IPS-NIHi7 (cell line): Measurements from ENCODE around the gene HACE1.
A peak's percentile ranks its signal among the peaks of the same experiment; 100 is the strongest.

Source experiments
- DNase-seq: peaks from one replicate; pipeline ENCODE4 v3.0.0; 2012; ENCODE audit warnings: mixed read lengths; ENCODE audit errors: extremely low spot score

Gene HACE1

GRCh38 chr6:104688283-104688969, 171.3 kb downstream of the HACE1 start:
- DNase-seq, result no peak

GRCh38 chr6:104686550-104687175, 173.1 kb downstream of the HACE1 start:
- DNase-seq, result no peak

GRCh38 chr6:104685871-104686549, 173.7 kb downstream of the HACE1 start:
- DNase-seq, result no peak

- no peak for DNase-seq
These were observed 174.8 kb downstream of the HACE1 start for GRCh38 chr6:104684911-104685415.

GRCh38 chr6:104683809-104684208, 175.9 kb downstream of the HACE1 start:
- DNase-seq, result no peak

GRCh38 chr6:104682722-104683643, 176.7 kb downstream of the HACE1 start:
- DNase-seq, result peak; percentile 87

- DNase-seq, result no peak
These were observed 179.2 kb downstream of the HACE1 start for GRCh38 chr6:104680539-104680938.

GRCh38 chr6:104679971-104680370, 179.7 kb downstream of the HACE1 start:
- no peak for DNase-seq
